HG02938 (cell line): Measurements from ENCODE around the gene TNNT3.
"Not testable (repeated sequence)": the region's sequence is repeated elsewhere in the genome, so short reads cannot be mapped to it uniquely, and the experiment has no call there.

Experiments used
- ATAC-seq: cut with Tn5 transposase; IDR thresholded peaks from one replicate; pipeline ENCODE4 v1.9.1; 2021; ENCODE audit warnings: mild to moderate bottlenecking, moderate library complexity; ENCODE audit not compliant: unreplicated experiment

The TNNT3 gene

GRCh38 chr11:1932681-1933080 lies 13.2 kb downstream of the TNNT3 start:
- ATAC-seq = no peak

GRCh38 chr11:1933416-1934334 lies 14.2 kb downstream of the TNNT3 start:
- no peak for ATAC-seq

- no peak for ATAC-seq
These were observed 15.0 kb downstream of the TNNT3 start for GRCh38 chr11:1934335-1935155.

GRCh38 chr11:1935156-1936071 lies 15.9 kb downstream of the TNNT3 start:
- no peak for ATAC-seq

GRCh38 chr11:1936072-1936780 lies 16.7 kb downstream of the TNNT3 start:
- no peak for ATAC-seq

DNA sequence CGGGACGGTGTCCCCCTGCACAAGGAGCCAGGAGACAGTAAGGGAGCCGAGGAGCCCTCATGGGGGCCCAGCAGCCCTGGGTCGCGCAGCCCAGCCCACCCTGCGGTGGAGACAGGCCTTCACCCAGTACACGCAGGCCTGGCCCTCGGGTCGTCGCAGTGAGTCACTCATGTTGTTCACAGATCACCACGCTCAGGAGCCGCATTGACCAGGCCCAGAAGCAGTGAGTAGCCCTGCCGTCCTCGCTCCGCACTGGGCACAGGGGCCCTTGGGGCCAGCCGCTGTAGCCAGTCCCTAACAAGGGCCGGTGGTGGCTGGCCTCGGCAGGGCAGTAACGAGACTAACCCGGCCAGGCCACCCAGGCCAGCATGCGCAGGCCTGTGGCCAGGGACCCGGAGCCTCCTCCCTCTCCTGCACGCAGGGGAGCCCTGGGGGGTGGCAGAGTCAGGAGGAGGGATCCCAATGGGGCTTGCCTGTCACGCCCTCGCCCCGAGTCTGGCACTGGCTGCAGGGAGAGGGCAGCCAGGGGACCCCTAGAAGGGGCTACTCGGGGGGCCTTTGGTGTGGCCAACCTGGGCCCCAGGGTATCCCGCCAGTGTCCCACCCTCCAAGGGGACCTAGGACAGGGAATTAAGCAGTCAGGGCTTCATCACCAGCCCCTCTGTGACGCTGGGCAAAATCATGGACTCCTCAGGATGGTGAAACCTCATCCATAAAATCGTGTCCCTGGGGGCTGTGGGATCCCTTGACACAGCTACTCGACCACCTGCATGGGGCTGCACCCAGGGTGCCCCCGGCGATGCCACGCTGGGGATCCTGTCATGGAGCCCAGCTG lies 17.5 kb downstream of the TNNT3 start:
- no peak for ATAC-seq

DNA sequence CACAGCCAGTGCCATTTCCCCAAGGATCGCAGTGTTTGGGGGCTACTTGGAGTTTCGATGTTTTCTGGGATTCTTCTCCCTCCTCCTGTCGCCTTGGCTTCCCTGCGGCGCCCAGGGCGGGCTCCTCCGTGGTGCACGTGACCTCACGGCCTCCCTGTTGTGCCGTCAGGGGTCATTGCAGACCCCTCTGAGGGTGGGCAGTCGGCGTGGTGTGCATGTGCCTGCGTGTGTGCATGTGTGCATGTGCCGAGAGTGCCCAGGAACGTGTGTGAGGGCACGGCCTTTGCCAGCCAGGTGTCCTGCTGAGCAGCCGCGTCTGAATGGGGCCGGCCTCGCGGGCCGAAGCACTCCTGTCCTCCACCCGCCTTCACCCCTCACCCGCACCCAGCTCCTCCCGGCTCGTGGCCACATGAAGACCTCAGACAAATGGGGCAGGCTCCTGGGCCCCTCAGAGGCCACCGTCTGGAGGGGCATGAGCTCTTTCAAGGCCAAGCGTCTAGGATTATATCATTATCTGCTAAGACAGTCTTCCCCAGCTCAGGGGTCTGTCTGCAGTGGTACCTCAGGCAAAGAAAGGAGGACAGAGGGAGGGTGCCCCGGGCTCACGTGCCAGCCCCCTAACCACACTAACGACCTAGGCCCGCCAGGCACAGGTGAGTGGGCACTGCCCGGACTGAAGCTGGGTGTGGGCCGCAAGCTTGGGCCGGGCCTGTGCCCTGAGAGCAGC lies 18.3 kb downstream of the TNNT3 start:
- no peak for ATAC-seq

DNA sequence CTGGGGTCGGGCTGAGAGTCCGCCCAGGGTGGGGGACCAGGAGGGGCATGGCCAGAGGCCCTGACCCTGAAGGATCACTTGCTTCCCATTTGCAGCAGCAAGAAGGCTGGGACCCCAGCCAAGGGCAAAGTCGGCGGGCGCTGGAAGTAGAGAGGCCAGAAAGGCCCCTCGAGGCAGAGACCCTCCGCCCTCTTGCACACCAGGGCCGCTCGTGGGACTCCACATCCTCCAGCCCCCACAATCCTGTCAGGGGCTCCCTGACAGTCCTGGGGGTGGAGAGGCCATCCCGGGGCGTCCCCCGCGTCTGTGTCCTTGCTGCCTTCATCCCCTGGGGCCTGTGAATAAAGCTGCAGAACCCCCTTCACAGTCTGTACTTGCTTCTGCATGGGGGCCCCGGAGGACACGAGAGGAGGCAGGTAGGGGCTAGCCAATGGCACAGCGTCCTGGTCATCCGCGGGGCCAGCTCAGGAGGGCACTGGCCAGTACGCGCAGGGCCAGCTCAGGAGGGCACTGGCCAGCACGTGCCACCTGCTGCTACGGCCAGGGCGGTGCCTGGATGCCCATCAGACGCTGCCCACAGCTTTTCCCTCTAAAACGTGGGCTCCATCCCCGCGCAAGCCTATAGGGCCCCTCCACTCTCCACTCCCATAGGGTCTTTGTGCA lies 19.0 kb downstream of the TNNT3 start:
- no peak for ATAC-seq

- no peak for ATAC-seq
These were observed 19.6 kb downstream of the TNNT3 start for GRCh38 chr11:1939006-1939625.

- not testable (repeated sequence) for ATAC-seq
These were observed 20.3 kb downstream of the TNNT3 start for GRCh38 chr11:1939788-1940187.

DNA sequence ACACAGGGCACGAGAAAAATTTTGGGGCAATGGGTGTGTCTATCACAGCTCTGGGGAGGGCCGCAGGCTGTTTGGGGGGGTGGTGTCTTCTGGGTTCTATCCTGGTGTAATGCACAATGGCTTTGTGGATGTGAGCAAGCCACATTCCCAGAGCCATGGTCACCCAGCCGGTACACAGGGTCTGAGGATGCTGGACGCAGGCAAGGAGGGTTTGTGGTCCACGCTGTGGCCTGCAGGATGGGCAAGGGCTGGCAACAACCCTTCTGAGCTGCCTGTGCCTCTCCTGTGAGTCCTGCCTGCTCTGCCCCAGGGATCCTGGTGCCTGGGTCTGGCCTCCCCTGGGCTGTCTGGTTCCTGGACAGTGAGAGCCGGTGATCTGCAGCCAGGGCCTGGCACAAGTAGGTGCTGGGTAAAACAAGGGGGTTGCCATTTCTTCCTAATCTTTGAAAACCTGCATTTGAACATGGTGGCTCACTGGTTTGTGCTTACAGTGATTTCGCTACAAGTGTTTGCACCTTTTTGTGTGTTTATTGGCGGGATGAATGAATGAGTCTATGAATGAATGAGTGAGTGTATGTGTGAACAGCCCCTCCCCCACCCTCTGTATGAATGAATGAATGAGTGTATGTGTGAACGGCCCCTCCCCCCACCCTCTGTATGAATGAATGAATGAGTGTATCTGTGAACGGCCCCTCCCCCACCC lies 23.2 kb downstream of the TNNT3 start:
- ATAC-seq = no peak

- no peak for ATAC-seq
These were observed 24.1 kb downstream of the TNNT3 start for GRCh38 chr11:1943576-1943975.

GRCh38 chr11:1943977-1944376 lies 24.5 kb downstream of the TNNT3 start:
- ATAC-seq = no peak

GRCh38 chr11:1946812-1947484 lies 27.4 kb downstream of the TNNT3 start, which contains the start of gene MRPL23:
TSS of gene MRPL23 (plus strand) at chr11:1947332. CDS start at chr11:1947363, 31 bp downstream.
- no peak for ATAC-seq

DNA sequence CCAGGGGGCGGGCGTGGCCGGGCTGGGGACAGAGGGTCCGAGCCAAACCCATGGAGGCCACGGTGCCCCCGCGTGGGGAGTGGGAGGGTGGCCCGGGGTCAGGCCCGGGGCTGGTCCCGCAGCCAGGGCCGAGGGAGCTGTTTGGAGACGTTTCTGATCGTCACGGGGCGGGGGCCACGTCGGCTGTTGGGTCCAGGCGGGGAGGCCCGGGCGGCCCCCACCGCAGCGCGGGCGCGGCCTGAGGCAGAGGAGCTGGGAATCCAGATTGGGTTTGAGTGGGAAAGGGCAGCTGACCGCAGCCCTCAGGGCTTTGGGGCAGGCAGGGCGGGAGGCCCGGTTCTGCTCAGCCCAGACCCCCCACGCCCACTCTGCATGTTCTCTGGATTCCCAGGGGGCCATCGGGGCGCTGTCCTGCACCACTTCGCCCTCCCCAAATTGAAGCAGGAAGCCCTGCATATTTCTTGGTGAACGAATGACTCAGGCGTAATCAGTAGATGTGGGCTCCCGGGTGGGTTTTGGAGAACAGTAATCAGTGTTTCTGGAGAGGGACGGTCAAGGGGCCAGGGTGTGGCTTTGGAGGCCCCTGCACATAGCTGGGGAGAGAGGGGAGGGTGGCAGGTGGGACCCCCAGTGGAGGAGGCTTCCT lies 28.2 kb downstream of the TNNT3 start:
- no peak for ATAC-seq

DNA sequence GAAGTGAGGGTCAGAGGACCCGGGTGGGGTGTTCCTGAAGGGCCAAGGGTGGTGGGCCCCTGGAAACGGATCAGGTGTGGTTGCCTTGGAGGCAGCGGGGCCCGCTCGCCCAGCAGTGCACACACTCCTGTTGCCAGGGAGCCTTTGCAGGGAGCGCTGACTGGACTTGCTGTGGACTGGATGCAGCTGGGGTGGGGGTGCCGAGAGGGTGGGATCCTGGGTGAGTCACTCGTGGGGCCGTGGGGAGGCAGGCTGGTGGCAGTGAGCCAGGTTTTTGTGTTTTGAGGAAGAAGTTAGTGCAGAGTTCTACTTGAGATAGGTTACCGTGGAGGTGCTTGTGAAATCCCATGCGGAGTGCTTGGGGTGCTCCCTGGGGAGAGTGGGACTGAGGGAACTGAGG lies 28.9 kb downstream of the TNNT3 start:
- no peak for ATAC-seq
